Measurements from ENCODE around the gene C7orf33. TPM values are rescaled to one million over a fixed set of nuclear protein-coding genes. Genes with fewer than 3 reads are reported as not detected.
"Not testable (repeated sequence)": the region's sequence is repeated elsewhere in the genome, so short reads cannot be mapped to it uniquely, and the experiment has no call there.

C7orf33 gene
- polyA plus RNA-seq, 1 experiment, result not detected

DNA sequence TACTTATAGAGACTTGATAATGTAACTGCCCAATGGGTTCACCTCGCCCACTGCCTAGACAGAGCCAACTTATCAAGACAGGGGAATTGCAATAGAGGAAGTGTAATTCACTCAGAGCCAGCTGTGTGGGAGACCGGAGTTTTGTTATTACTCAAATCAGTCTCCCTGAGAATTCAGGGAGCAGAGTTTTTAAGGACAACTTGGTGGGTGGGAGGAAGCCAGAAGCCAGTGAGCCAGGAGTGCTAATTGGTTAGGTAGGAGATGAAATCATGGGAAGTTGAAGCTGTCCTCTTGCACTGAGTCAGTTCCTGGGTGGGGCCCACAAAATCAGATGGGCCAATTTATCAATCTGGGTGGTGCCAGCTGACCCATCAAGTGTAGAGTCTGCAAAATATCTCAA, 20.1 kb upstream of the C7orf33 start:
- POLR2A ChIA-PET, result no interaction called here
- DNase-seq (ENCODE audit: low read depth), result no peak
- TF ChIP-seq, protein P1, sequence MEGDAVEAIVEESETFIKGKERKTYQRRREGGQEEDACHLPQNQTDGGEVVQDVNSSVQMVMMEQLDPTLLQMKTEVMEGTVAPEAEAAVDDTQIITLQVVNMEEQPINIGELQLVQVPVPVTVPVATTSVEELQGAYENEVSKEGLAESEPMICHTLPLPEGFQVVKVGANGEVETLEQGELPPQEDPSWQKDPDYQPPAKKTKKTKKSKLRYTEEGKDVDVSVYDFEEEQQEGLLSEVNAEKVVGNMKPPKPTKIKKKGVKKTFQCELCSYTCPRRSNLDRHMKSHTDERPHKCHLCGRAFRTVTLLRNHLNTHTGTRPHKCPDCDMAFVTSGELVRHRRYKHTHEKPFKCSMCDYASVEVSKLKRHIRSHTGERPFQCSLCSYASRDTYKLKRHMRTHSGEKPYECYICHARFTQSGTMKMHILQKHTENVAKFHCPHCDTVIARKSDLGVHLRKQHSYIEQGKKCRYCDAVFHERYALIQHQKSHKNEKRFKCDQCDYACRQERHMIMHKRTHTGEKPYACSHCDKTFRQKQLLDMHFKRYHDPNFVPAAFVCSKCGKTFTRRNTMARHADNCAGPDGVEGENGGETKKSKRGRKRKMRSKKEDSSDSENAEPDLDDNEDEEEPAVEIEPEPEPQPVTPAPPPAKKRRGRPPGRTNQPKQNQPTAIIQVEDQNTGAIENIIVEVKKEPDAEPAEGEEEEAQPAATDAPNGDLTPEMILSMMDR (IDR thresholded peaks at IDR 0.05; ENCODE audit: insufficient read depth, low read depth, low read length), result no peak
- H3K4me3 ChIP-seq (ENCODE audit: low read depth, low read length), result no peak overlapping the region
- no peaks in the 10 kb centered on the region; the same call in 1 of the 2 replicates for H3K27me3 ChIP-seq (ENCODE audit: control insufficient read depth, insufficient read depth, low read length)
- H3K36me3 ChIP-seq (ENCODE audit: control insufficient read depth, insufficient read depth, low read length), result no peaks in the 10 kb centered on the region
- CTCF ChIA-PET, result interaction anchor here (1.0 to 1.1 kb wide), 2 partner anchors 393 to 396 kb away, joined by 3 to 4 read pairs; no protein-coding TSS in a partner anchor

DNA sequence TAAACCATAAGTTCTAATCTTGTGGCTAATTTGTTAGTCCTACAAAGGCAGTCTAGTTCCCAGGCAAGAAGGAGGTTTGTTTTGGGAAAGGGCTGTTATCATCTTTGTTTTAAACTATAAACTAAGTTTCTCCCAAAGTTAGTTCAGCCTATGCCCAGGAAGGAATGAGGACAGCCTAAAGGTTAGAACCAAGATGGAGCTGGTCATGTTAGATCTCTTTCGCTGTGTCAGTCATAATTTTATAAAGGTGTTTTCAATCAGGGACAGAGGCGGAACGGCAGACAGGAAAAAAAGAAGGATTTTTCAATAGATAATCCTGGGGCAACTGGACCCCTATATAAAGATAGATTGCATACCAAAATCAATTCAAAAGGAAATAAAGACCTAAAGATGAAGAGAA, 19.6 kb upstream of the C7orf33 start:
- H3K27me3 ChIP-seq (ENCODE audit: control insufficient read depth, insufficient read depth, low read length); H3K4me3 ChIP-seq (ENCODE audit: low read depth, low read length); H3K36me3 ChIP-seq (ENCODE audit: control insufficient read depth, insufficient read depth, low read length); DNase-seq (ENCODE audit: low read depth); POLR2A ChIA-PET: not testable (repeated sequence)
- CTCF ChIA-PET, result interaction anchor here (1.0 to 1.1 kb wide), 2 partner anchors 392 to 396 kb away, joined by 3 to 4 read pairs; no protein-coding TSS in a partner anchor

DNA sequence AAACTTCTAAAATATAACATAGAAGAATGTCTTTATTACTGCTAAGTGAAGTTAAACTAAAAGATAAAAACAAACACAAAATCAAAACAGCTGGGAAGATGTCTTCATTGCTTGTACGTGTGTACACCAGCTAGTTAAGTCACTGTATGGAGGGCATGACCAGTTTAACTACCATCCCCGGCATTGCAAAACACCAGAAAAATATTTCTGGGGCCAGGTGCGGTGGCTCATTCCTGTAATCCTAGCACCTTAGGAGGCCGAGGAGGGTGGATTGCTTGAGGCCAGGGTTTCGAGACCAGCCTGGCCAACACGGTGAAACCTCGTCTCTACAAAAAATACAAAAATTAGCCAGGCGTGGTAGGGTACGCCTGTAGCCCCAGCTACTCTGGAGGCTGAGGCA, 19.2 kb upstream of the C7orf33 start:
- ChIA-PET CTCF (interaction anchor here (1.0 to 1.1 kb wide), 2 partner anchors 392 to 395 kb away, joined by 3 to 4 read pairs; no protein-coding TSS in a partner anchor), POLR2A (no interaction called here)
- Histone ChIP-seq H3K27me3 (ENCODE audit: control insufficient read depth, insufficient read depth, low read length) (no peaks in the 10 kb centered on the region; the same call in 1 of the 2 replicates), H3K36me3 (ENCODE audit: control insufficient read depth, insufficient read depth, low read length) (no peaks in the 10 kb centered on the region), H3K4me3 (ENCODE audit: low read depth, low read length) (no peak overlapping the region)
- DNase-seq (ENCODE audit: low read depth), result no peak
- TF ChIP-seq, protein P1 (IDR thresholded peaks at IDR 0.05; ENCODE audit: insufficient read depth, low read depth, low read length), result no peak

DNA sequence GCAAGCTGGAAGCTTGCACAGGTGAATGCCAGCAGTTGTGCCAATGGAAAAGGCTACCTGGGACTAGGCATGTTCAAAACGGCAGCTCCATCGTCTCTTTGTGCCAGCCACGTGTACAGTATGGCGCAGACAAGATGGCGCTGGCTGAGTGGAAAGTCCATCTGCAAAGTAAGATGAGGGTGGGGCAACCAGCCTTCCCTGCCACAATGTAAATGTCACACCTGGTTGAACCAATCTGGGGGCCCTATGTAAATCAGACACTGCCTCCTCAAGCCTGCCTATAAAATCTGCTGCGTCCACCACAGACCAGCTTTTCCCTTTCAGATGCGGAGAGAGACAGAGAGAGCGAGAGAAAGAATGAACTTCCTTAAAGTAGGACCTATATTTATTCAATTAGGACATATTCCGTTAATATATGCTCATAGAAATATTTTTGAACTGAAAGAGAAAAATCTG, 18.5 kb upstream of the C7orf33 start:
- no peak overlapping the region for H3K4me3 ChIP-seq (ENCODE audit: low read depth, low read length)
- TF ChIP-seq, protein P1 (IDR thresholded peaks at IDR 0.05; ENCODE audit: insufficient read depth, low read depth, low read length), result no peak
- no peaks in the 10 kb centered on the region for H3K36me3 ChIP-seq (ENCODE audit: control insufficient read depth, insufficient read depth, low read length)
- POLR2A ChIA-PET, result no interaction called here
- H3K27me3 ChIP-seq (ENCODE audit: control insufficient read depth, insufficient read depth, low read length), result no peaks in the 10 kb centered on the region; the same call in 1 of the 2 replicates
- CTCF ChIA-PET, result no interaction called here
- no peak for DNase-seq (ENCODE audit: low read depth)

DNA sequence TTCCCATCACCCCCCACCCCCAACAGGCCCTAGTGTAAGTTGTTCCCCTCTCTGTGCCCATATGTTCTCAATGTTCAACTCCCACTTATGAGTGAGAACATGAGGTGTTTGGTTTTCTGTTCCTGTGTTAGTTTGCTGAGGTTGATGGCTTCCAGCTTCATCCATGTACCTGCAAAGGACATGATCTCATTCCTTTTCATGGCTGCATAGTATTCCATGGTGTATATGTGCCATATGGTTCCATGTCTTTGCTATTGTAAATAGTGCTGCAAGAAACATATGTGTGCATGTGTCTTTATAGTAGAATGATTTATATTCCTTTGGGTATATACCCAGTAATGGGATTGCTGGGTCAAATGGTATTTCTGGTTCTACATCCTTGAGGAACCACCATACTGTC, 17.0 kb upstream of the C7orf33 start:
- CTCF ChIA-PET, result interaction anchor here (1.5 to 3.1 kb wide), 4 partner anchors 11 to 393 kb away, joined by 4 to 21 read pairs (median 17); no protein-coding TSS in a partner anchor
- POLR2A ChIA-PET, result not testable (repeated sequence)

DNA sequence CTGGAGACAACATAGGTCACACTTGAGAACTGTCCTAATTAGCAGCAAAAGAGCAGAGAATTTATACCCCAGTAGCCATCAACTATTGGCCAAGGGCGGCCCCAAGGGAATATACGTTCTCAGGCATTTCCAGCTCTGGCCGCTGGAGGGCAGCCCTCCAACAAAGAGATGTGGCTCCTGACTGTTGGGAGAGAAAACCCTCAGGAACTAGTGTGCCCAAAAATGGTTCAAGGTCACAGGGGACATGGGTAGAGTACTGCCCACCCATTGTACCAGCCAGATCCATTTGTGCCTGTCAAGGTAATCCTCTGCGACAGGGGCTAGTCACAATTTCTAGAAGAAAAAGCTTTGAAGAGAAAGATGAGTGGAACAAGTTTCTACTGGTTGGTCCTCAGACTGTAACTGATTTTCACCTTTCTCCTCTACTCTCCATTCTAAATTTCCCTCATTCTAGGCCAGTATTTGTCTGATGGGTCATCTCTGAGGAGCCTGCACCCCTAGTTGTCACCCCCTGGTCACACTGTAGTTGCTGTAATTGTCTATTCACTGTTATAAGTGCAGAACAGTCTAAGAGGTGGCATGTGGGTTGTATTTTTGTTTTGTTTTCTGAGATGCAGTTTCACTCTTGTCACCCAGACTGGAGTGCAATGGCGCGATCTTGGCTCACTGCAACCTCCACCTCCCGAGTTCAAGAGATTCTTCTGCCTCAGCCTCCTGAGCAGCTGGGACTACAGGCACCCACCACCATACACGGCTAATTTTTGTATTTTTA, 14.7 kb upstream of the C7orf33 start:
- ChIA-PET CTCF (interaction anchor here (0.6 to 3.1 kb wide), 33 partner anchors 9 to 490 kb away, joined by 3 to 31 read pairs (median 4); partner anchors contain the start of gene CUL1), POLR2A (no interaction called here)
- TF ChIP-seq, protein P1 (IDR thresholded peaks at IDR 0.05; ENCODE audit: insufficient read depth, low read depth, low read length), result peak; percentile 90

More for the DNA sequence above, 17.0 kb upstream of the C7orf33 start:
- DNase-seq (ENCODE audit: low read depth); H3K36me3 ChIP-seq (ENCODE audit: control insufficient read depth, insufficient read depth, low read length); H3K27me3 ChIP-seq (ENCODE audit: control insufficient read depth, insufficient read depth, low read length); H3K4me3 ChIP-seq (ENCODE audit: low read depth, low read length): not testable (repeated sequence)

More for the DNA sequence above, 14.7 kb upstream of the C7orf33 start:
- Histone ChIP-seq H3K27me3 (ENCODE audit: control insufficient read depth, insufficient read depth, low read length) (no peaks in the 10 kb centered on the region), H3K36me3 (ENCODE audit: control insufficient read depth, insufficient read depth, low read length) (no peaks in the 10 kb centered on the region), H3K4me3 (ENCODE audit: low read depth, low read length) (no peak overlapping the region)
- no peak for DNase-seq (ENCODE audit: low read depth)

Measured in BJ (cell line).